Measurements from ENCODE around the gene KDM4B. TPM values are rescaled to one million over a fixed set of nuclear protein-coding genes. Genes with fewer than 3 reads are reported as not detected.

The KDM4B gene
- total and polyA plus RNA-seq, 7 donors: 9.3 to 45.9 (median 29.5) TPM

GRCh38 chr19:5018224-5019015 is 49.5 kb downstream of the KDM4B start:
- H3K9me3 ChIP-seq: no peaks in the 10 kb centered on the region
- no peak for TF ChIP-seq CTCF (IDR thresholded peaks at IDR 0.05)
- no peaks in the 10 kb centered on the region for H3K27me3 ChIP-seq (ENCODE audit: insufficient read depth in 3 of 3, low read length in 2 of 3)
- ATAC-seq (no peak), DNase-seq (no peak)
- peaks cover 13% of the 10 kb centered on the region for H3K4me1 ChIP-seq
- intact Hi-C loops (cut with DNase I): no loop called here
- peaks cover 0 to 32% of the 10 kb centered on the region in 2 donors for H3K36me3 ChIP-seq (ENCODE audit: insufficient read depth in 1 of 2, low read depth in 1 of 2)
- WGBS, 3 donors: 85 to 92% (median 85%) methylated on average over 16 of the region's 16 CpGs
- no peak overlapping the region for H3K4me3 ChIP-seq
- no peak overlapping the region for H3K27ac ChIP-seq

DNA sequence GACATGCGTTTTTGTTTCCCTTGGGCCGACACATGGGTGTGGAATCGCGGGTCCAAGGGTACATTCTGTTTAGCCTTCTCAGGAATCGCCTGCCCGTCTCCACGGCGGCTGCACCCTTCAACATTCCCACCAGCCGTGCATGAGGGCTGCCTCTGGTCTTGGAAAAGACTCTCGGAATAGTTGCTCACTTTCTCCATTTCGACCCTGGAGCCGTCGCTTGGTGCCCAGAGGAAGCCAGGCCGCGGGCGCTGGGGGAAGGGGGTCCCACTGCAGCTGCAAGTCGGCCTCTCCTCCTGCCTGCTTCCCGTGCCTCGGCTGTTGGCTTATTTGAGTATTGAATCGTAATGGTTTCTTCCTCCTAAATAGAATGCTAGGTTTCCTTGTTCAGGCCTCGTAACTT is 51.5 kb downstream of the KDM4B start:
- 89 to 90% (median 89%) methylated on average over 21 of the region's 21 CpGs for WGBS, 3 donors
- peaks cover 32% of the 10 kb centered on the region for H3K4me1 ChIP-seq

GRCh38 chr19:5021046-5021445 is 52.1 kb downstream of the KDM4B start:
- Histone ChIP-seq H3K9me3 (no peaks in the 10 kb centered on the region), H3K4me1 (peaks cover 36% of the 10 kb centered on the region), H3K27ac (no peak overlapping the region), H3K27me3 (ENCODE audit: insufficient read depth in 3 of 3, low read length in 2 of 3) (no peaks in the 10 kb centered on the region), H3K36me3 (ENCODE audit: insufficient read depth in 1 of 2, low read depth in 1 of 2) (peaks cover 0 to 32% of the 10 kb centered on the region in 2 donors), H3K4me3 (no peak overlapping the region)
- WGBS, 3 donors: 83 to 92% (median 92%) methylated on average over 4 to 5 of the region's 5 CpGs
- intact Hi-C loops (cut with DNase I): loop anchor here in 1 of 2 donors (10.0 kb wide), 1 partner anchor 46 kb away; no protein-coding TSS in a partner anchor
- ATAC-seq (no peak), DNase-seq (no peak)
- no peak for TF ChIP-seq CTCF (IDR thresholded peaks at IDR 0.05)

More for the DNA sequence above, 51.5 kb downstream of the KDM4B start:
- DNase-seq: no peak
- Histone ChIP-seq H3K9me3 (no peaks in the 10 kb centered on the region), H3K4me3 (no peak overlapping the region), H3K36me3 (ENCODE audit: insufficient read depth in 1 of 2, low read depth in 1 of 2) (peaks cover 0 to 32% of the 10 kb centered on the region in 2 donors), H3K27ac (no peak overlapping the region), H3K27me3 (ENCODE audit: insufficient read depth in 3 of 3, low read length in 2 of 3) (no peaks in the 10 kb centered on the region)
- intact Hi-C loops (cut with DNase I): loop anchor here in 1 of 2 donors (10.0 kb wide), 1 partner anchor 46 kb away; no protein-coding TSS in a partner anchor
- TF ChIP-seq CTCF (IDR thresholded peaks at IDR 0.05): no peak
- no peak for ATAC-seq

GRCh38 chr19:5022066-5022860 is 53.4 kb downstream of the KDM4B start:
- Histone ChIP-seq H3K36me3 (ENCODE audit: insufficient read depth in 1 of 2, low read depth in 1 of 2) (peaks cover 0 to 20% of the 10 kb centered on the region in 2 donors), H3K9me3 (no peaks in the 10 kb centered on the region), H3K4me1 (peaks cover 42% of the 10 kb centered on the region), H3K27ac (peak overlapping the region; percentile 67), H3K27me3 (ENCODE audit: insufficient read depth in 3 of 3, low read length in 2 of 3) (no peaks in the 10 kb centered on the region), H3K4me3 (no peak overlapping the region)
- intact Hi-C loops (cut with DNase I): loop anchor here in 1 of 2 donors (10.0 kb wide), 1 partner anchor 47 kb away; no protein-coding TSS in a partner anchor
- DNase-seq: no peak
- WGBS, 3 donors: 82 to 91% (median 83%) methylated on average over 16 of the region's 16 CpGs
- ATAC-seq: no peak
- no peak for TF ChIP-seq CTCF (IDR thresholded peaks at IDR 0.05)

All from psoas muscle (tissue), 8 donors.